HG03108 (cell line): ENCODE results near the gene CDC25C.

Experiments
- ATAC-seq: cut with Tn5 transposase; IDR thresholded peaks from one replicate; pipeline ENCODE4 v1.9.1; 2021; ENCODE audit warnings: moderate library complexity; ENCODE audit not compliant: unreplicated experiment

CDC25C gene

DNA sequence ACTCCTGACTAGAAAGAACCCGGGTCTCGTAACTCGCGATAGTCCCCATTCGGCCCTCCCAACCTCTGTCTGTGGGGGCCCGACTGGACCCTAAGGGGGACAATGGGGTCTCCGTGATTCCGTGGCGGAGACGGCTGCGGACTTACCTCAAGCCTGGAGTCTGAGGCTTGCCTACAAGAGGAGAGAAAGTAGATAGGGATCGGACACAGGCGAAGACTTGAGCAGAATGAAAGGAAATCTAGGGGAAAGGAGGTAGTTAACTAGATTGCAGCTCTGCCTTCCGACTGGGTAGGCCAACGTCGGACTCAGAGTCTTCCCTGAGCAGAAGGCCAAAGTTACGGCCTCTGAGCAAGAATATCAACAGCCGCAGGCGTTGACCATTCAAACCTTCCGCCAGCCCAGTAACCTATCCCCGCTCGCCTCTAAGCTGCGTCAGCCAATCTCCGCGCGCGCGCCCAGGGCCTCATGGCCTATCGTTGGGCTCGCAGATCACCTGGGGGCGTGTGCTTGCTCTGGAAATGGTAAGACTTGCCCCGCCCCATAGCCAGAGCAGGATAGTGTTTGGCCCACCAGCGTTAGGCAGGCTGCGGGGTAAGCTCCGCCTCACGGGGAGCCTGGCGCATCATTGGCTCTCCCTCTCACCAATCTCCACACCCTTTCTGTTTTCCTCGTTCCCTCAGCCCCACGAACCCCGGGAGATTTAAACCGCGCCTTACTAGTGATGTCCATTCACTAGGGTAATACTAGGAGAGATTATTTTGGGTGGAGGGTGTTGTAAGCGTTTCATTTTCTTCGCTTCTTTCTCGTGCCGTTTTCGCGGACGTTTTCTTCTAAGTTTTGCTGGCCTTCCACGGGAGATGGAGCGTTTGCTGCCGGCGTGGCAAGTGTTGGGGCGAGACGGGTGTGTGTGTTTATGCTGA is at the start of gene CDC25C:
Gene CDC25C, minus strand, starts transcription at position 356 of the 920 bp plus-strand sequence. CDS start 624 bp downstream, outside the sequence.
- ATAC-seq = peak; percentile 99

- ATAC-seq = no peak
These were observed 41.0 kb upstream of the CDC25C start for GRCh38 chr5:138372653-138373052.

DNA sequence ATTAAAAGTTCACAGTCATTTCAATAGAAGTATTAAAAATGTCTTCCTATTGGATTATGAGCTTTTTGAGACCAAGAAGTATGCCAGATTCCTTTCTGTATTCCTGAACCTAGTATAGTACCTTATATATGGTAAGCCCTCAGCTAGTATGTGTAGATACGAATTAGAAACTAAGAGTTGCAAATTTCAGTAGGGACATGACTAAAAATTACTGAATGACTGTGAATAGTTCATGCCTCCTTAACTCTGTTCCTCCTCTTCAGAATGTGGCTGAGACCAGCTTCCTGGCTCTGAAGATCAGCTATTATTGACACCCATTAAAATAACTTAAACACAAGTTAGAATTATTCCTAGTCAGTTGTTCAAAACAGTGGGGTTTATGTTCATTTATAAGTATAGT is 40.6 kb upstream of the CDC25C start:
- peak; percentile 68 for ATAC-seq

GRCh38 chr5:138371454-138371853 is 39.9 kb upstream of the CDC25C start:
- ATAC-seq = no peak

- no peak for ATAC-seq
These were observed 38.9 kb upstream of the CDC25C start for GRCh38 chr5:138370537-138370936.

DNA sequence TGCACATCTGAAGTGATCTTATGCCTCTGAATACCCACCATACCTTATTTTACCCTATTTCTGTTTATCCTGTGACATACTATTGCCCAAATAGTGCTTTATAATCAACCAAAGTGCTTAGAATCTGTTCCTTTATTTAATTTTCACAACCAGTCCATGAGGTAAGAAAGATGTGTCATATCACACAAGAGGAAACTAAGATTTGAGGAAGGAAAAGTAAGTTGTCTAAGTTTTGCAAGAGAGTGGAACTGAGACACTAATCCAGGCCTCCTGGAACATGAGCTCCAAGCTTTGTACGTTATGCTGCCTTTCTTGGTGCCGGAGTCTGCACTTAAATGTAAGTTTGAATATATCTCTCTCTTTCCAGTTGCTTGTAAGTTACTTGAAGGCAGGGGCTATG is 38.1 kb upstream of the CDC25C start:
- ATAC-seq = no peak

DNA sequence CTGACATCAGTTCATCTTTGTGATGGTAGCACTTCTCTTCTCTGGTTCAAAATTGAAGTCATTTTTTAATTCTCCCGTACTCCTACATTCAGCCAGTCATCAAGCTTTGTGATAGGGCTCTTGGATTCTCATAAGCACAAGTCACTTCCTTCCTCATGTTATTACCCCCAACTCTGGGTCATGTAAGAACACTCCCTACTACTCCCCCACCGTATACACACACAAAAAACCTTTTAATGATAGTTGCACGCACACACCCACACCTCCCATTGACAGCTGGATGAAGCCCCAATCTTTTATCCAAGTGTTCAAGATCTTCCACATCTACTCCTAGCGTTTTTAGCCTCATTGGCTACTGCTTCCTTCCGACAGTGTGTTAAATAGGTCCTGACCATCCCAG is 37.7 kb upstream of the CDC25C start:
- no peak for ATAC-seq

- ATAC-seq = no peak
These were observed 35.2 kb upstream of the CDC25C start for GRCh38 chr5:138366632-138367382.

DNA sequence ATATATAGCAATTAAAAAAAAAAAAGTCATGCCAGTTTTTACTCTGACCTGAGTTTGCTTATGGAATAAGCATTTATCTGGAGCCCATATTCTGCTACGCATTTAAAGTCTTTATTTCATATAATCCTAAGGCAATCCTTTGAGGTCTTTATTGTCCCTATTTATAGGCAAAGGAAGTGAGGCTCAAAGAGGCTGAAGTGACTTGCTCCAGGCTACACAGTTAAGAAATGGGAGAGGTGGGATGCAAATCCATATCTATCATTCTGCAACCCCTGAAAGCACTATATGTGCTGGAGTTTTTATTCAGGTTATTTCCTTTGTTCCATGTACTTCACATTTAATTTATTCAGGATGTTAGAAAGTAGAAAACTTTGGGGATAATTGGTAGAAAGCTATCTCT is 33.0 kb upstream of the CDC25C start:
- ATAC-seq = no peak

DNA sequence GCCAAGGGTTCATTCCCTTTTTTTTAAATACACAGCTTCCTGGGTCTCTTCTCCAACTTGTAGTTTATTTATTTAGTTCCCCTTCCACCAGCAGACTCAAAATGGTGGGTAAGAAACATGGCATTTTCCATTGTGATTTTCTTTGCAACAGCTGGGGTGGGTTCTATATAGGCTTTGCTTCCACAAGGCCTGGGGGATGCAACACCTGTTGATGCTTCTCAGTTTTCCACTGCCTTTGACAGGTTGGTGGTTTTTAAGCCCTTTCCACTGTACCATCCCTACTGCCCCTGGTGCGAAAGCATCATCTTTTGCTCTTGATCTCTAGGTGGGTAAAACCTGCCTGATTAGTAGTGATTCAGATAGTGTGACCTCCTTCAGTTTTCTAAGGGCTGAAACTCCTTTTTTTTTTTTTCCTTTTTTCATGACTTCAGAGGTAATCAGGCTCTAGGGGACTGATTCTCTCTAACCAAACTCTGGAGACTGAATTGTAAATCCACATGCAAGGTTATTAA is 29.4 kb upstream of the CDC25C start:
- ATAC-seq = no peak

DNA sequence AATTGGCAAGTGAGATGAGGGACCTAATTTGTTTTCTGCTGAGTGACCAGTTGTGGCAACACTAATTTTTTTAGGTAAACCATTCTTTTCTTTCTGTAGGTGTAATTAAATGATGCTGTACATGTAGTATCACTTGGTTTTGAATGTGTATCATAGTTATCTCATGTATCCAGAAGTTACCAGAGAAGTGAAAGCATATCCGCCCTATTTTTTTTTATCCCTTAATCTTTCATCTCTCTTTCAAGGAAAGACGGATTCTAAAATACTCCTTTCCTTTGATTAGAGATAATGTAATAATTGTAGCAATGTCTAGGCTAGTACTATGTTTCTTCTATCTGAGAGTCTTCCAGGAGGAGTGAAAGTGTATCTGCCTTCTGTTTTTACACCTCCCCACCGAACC is 28.0 kb upstream of the CDC25C start:
- no peak for ATAC-seq

DNA sequence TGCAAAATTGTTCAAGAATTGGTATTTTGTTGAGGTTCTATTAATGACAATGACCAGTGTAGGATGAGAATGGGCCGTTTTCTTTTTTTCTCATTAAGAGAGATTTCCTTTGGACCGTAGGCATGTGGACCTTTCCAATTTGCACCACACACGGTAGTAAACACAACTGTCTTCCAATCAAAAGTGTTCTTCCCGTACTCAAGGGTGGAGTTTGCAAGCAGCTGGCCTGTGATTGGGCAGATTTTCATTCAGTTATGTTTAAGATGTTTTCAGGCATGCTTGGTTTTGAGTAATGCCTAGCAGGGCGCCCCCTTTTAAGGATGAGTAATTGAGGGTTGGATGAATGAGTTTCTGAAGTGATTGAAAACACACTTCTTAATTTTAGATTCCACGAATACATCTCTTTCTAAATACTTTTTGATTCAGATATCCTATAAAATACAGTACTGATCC is 23.3 kb upstream of the CDC25C start:
- peak; percentile 40 for ATAC-seq

GRCh38 chr5:138354387-138354786 is 22.8 kb upstream of the CDC25C start:
- no peak for ATAC-seq

GRCh38 chr5:138353560-138354080 is 22.0 kb upstream of the CDC25C start:
- ATAC-seq = no peak

DNA sequence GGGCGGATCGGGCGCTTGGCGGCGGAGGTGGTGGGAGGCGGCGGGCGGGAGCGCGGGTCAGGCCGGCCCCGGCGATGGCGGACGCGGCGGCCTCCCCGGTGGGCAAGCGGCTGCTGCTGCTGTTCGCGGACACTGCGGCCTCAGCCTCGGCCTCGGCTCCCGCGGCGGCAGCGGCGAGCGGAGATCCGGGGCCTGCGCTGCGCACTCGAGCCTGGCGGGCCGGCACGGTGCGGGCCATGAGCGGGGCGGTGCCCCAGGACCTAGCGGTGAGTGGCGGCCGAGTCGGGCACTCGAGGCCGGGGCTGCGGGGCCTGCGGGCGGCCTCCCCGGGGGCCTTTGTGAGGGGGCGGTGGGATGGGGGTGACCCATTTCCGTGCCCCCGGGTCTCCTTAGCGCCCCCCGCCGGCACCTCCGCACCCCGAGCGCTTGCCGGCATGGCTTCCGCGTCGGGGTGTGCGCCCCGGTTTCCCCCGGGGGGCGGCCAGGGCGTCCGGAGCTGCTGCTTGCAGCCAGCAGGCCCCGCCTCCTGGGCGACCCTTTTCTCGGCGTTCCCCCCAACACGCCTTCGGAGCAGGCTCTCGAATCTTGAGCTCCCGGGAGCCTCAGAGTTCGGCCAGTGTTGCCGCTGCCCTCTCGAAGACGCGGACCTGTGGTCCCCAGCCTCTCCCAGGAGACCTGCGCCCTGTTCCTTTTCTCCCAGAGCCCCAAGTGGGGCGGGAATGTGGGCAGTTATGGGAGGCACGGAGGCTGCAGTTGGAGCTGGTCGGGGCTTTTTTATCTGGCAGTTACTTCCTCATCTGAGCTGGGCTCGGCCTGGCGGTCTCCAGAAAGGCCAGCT is 21.3 kb upstream of the CDC25C start:
- peak; percentile 39 for ATAC-seq

DNA sequence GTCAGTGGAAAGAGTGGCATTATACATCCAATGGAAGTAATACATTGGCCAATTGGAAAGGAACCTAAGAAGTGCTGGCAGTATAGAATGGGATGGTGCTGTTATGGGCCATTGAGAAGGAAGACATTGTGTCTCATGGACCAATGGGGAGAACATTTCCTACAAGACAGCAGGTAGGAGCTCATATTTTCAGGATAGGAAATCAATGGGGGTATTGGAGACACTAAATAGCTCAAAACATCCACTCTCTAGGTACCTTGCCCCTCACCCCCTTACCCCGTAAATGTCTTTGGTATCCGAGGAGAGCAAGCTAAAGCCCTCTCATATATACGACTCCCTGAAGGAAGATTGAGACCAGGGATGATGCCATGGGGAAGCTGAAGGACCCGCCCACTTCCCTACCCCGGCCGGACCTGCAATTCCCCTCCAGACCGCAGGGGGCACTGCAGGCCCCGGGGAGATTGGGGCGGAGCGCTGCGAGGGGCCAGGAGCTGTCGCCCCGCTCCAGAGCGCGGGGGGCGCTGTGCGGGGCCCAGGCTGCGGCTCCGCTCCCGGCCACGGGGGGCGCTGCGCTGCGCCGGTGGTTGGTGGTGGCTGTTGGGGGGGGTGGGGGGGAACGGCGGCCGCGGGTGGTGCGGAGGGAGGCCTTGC is 20.6 kb upstream of the CDC25C start, which contains the start of gene KDM3B:
Gene KDM3B, plus strand, starts transcription at position 615 of the 651 bp plus-strand sequence. CDS start 111 bp downstream, outside the sequence.
- ATAC-seq = peak; percentile 62

GRCh38 chr5:138351517-138351916 is 19.9 kb upstream of the CDC25C start:
- no peak for ATAC-seq

- no peak for ATAC-seq
These were observed 19.5 kb upstream of the CDC25C start for GRCh38 chr5:138351056-138351455.

GRCh38 chr5:138350563-138350890 is 18.9 kb upstream of the CDC25C start:
- no peak for ATAC-seq
